Measurements from ENCODE around the gene MYH9.

Gene MYH9

DNA sequence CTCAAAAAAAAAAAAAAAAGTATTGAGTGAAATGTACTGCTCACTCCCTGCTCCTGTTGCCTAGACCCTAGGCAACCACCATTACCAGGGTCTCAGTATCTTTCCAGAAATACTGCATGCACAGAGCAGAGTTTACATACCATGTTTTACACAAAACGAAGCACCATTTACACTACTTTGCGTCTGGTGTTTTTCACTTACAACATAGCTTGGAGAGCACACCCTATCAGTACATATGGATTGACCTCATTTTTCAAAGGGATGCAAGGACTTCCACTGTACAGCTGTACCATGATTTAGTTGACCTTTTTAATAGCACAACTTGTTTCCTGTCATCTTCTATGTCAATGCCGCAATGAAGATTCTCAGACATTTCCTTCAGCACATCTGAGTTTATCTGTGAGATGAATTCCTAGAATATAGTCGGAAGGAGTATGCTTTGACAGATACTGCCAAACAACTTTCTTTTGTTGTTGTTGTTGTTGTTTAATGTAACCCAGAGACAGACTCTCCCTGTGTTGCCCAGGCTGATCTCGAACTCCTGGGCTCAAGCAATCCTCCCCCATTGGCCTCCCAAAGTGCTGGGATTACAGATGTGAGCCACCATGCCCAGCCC, 6.1 kb downstream of the MYH9 start:
- TF ChIP-seq CTCF (conservative IDR thresholded peaks at IDR 0.05; ENCODE audit: low read length): no peak
- no peak overlapping the region for H3K4me3 ChIP-seq (ENCODE audit: low read length)
- DNase-seq (ENCODE audit: low read depth): no peak

- H3K4me3 ChIP-seq (ENCODE audit: low read length): no peak overlapping the region
- no peak for TF ChIP-seq CTCF (conservative IDR thresholded peaks at IDR 0.05; ENCODE audit: low read length)
- no peak for DNase-seq (ENCODE audit: low read depth)
Observed at GRCh38 chr22:36379593-36380361, 8.0 kb downstream of the MYH9 start.

GRCh38 chr22:36378869-36379217, 8.9 kb downstream of the MYH9 start:
- TF ChIP-seq CTCF (conservative IDR thresholded peaks at IDR 0.05; ENCODE audit: low read length): no peak
- no peak for DNase-seq (ENCODE audit: low read depth)
- no peak overlapping the region for H3K4me3 ChIP-seq (ENCODE audit: low read length)

DNA sequence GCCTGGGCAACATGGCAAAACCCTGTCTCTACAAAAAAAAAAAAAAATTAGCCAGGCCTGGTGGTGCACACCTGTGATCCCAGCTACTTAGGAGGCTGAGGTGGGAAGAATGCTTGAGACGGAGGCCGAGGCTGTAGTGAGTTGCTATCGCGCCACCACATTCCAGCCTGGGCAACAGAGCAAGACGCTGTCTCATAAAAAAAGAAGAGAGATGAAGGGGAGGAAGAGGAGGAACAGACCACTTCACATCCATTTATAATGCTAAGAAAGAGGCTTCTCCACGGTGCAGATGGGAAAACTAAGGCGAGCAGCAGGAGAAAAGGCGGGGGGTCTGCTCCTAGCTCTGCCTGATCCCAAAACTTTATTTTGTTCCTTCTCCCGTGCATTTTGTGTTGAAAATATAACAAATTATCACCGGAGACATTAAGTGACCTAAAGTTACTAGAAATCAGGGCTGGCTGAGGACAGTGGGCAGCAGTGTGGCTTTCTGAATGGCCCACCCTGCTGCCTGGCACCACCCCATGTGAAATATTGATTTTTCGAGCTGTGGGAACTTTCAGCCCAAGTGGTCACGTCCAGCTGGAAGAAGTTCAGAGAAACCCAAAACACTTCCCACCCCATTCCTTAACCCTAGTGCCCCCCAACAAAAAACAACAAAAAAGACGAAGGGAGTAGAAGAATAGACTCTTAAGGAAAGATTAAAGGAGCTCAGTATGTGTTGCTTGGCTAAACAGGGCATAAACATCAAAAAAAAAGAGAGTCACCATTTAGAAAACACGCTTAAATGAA, 9.5 kb downstream of the MYH9 start:
- no peak for DNase-seq (ENCODE audit: low read depth)
- H3K4me3 ChIP-seq (ENCODE audit: low read length): no peak overlapping the region

GRCh38 chr22:36377022-36377631, 10.6 kb downstream of the MYH9 start:
- no peak for DNase-seq (ENCODE audit: low read depth)

More for the DNA sequence above, 9.5 kb downstream of the MYH9 start:
- no peak for TF ChIP-seq CTCF (conservative IDR thresholded peaks at IDR 0.05; ENCODE audit: low read length)

DNA sequence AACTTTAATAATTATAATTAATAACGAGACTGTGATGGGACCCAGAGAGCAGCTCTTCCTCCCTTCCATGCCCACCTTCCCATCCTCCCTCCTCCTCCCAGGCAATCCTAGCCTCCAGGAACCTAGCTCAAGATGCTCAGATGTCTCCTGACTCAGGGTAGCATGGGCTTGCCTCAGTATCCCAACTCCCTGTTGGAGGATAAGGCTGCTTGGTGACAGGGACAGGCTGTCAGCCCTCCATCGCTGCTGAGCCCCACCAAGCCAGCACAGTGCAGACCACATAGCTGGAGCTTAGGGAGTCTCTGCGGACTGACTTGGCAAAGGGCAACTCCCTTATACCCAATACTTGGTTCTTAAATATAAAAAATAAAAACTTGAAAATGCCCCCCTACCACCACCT, 11.5 kb downstream of the MYH9 start:
- H3K4me3 ChIP-seq (ENCODE audit: low read length): no peak overlapping the region
- no peak for TF ChIP-seq CTCF (conservative IDR thresholded peaks at IDR 0.05; ENCODE audit: low read length)
- DNase-seq (ENCODE audit: low read depth): no peak

More at GRCh38 chr22:36377022-36377631, 10.6 kb downstream of the MYH9 start:
- TF ChIP-seq CTCF (conservative IDR thresholded peaks at IDR 0.05; ENCODE audit: low read length): no peak
- no peak overlapping the region for H3K4me3 ChIP-seq (ENCODE audit: low read length)

Measured in AG10803 (cell line).